HG03432 (cell line): Measurements from ENCODE around the gene ARAF.
A peak's percentile ranks its signal among the peaks of the same experiment; 100 is the strongest.
"Not testable (repeated sequence)": the region's sequence is repeated elsewhere in the genome, so short reads cannot be mapped to it uniquely, and the experiment has no call there.

Experiments
- ATAC-seq: cut with Tn5 transposase; IDR thresholded peaks from one replicate; pipeline ENCODE4 v1.9.1; 2021; ENCODE audit warnings: mild to moderate bottlenecking, moderate library complexity; ENCODE audit not compliant: unreplicated experiment

Gene ARAF

GRCh38 chrX:47560934-47561658 lies at the start of gene ARAF:
ARAF (plus strand) TSS chrX:47561205; CDS start chrX:47562968, 1,763 bp downstream.
- peak; percentile 90 for ATAC-seq

- ATAC-seq = not testable (repeated sequence)
Measured at GRCh38 chrX:47512383-47512782, 48.6 kb upstream of the ARAF start.

- ATAC-seq = peak; percentile 78
Measured at GRCh38 chrX:47513034-47513965, 47.7 kb upstream of the ARAF start.

GRCh38 chrX:47514533-47515235 lies 46.3 kb upstream of the ARAF start:
- ATAC-seq = no peak

GRCh38 chrX:47515941-47516665 lies 44.9 kb upstream of the ARAF start:
- no peak for ATAC-seq

GRCh38 chrX:47518144-47518543 lies 42.9 kb upstream of the ARAF start:
- no peak for ATAC-seq

- peak; percentile 96 for ATAC-seq
Measured at GRCh38 chrX:47523297-47523696, 37.7 kb upstream of the ARAF start.

GRCh38 chrX:47523713-47524166 lies 37.3 kb upstream of the ARAF start:
- ATAC-seq = peak; percentile 21

GRCh38 chrX:47529548-47529947 lies 31.5 kb upstream of the ARAF start:
- ATAC-seq = no peak

- ATAC-seq = no peak
Measured at GRCh38 chrX:47530049-47530448, 31.0 kb upstream of the ARAF start.

GRCh38 chrX:47539860-47540259 lies 21.1 kb upstream of the ARAF start:
- no peak for ATAC-seq

- no peak for ATAC-seq
Measured at GRCh38 chrX:47540754-47541538, 20.1 kb upstream of the ARAF start.

GRCh38 chrX:47543496-47543895 lies 17.5 kb upstream of the ARAF start:
- ATAC-seq = no peak

GRCh38 chrX:47556045-47556623 lies 4.9 kb upstream of the ARAF start:
- ATAC-seq = peak; percentile 88

- ATAC-seq = no peak
Measured at GRCh38 chrX:47558436-47558835, 2.6 kb upstream of the ARAF start.

- ATAC-seq = peak; percentile 1
Measured at GRCh38 chrX:47560179-47560933, 649 bp upstream of the ARAF start.

- ATAC-seq = no peak
Measured at GRCh38 chrX:47561659-47562151, 700 bp downstream of the ARAF start.

- ATAC-seq = no peak
Measured at GRCh38 chrX:47562615-47563243, 1.7 kb downstream of the ARAF start.
